Inflammatory macrophage treated with lipopolysaccharide for 4 hours (primary cell): ENCODE data around the gene CCDC192.

ENCODE experiments used
- DNase-seq: peaks from one replicate; pipeline ENCODE4 v3.0.0-alpha.2; 2020

Gene CCDC192

DNA sequence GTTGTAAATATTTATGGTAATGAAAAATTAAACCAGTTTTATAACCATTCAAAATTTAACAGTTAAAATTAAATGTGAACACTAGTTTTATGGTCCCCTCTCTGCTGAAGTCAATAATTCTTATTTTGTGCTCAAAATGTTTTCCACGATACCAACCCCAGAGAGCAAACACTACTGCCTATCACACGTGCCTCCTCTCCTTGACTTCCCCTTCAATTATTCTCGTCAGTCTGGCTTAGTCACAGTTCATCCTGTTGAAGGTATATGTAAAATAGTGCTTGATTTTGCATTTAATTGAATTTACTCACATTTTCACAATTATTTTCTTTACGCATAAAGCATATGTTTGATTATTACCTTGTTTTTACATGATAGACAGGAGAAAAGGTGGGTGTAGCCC is 148.8 kb downstream of the CCDC192 start:
- no peak for DNase-seq

DNA sequence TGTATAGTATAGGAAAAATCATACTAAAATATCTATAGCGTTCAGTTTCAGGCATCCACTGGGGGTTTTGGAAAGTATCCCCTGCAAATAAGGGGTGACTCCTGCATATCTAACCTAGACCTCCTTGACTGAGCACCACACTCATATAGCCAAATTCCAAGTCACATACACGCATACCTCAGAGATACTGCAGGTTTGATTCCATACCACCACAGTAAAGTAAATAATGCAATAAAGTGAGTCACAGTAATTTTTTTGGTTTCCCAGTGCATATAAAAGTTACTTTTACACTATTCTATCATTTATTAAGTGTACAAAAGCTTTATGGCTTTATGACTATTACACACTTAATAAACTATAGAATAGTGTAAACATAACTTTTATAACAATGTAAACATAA is 151.3 kb downstream of the CCDC192 start:
- no peak for DNase-seq

DNA sequence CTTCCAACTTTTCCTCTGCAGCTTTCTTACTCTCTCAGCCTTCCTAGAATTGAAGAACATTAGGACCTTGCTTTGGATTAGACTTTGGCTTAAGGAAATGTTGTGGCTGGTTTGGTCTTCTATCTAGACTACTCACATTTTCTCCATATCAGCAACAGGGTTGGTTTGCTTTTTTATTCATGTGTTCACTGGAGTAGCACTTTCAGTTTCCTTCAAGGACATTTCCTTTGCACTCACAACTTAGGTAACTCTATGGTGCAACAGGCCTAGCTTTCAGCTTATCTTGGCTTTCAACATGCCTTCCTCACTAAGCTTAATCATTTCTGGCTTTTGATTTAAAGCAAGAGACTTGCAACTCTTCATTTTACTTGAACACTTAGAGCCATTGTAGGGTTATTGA is 153.1 kb downstream of the CCDC192 start:
- peak; percentile 57 for DNase-seq

DNA sequence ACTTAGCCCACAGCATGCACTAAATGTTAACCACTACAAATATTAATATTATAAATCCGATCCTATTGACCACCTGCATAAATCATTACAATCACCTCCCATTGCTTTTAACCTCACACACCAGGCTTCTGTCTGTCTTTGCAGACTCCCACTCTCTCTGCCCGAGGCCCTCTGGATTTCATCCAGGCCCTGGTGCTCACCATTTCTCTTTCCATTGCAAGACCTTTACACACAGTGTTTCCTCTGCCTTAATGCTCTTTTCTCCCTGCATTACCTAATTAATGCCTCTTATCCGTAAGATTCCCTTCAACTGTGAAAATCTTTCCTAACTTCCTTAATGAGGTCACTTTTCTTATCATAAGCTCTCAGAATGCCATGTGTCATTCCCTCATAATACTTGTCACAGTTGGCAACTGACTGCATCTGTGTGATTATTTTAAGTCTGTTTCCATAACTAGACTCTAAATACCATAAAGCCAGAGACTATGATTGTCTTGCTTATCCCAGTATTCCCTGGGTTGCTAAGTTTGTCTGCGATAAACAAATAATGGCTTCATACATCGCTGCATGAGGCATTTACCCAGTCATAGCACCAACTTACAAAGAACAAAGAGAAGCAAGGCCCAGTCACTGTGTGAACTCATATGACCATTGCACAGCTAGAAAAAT is 155.1 kb downstream of the CCDC192 start:
- no peak for DNase-seq

DNA sequence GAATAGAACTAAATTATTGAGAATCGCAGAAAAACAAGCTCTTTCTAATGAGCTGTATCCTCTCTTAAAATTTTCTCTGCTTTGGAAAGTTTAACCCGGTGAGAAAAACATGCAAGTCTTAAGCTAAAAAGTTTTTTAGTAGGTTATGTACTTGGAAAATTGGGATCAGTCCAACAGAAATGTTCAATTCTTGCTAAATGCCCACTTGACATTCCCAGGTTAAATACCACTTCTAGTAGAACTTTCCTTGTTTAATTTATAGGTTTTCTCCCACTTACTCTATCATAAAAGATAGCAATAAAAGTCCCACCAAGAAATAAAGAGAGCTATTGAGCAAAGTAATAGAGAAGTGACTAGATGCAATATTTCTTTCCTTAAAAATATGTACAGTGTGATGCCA is 157.1 kb downstream of the CCDC192 start:
- DNase-seq: no peak

DNA sequence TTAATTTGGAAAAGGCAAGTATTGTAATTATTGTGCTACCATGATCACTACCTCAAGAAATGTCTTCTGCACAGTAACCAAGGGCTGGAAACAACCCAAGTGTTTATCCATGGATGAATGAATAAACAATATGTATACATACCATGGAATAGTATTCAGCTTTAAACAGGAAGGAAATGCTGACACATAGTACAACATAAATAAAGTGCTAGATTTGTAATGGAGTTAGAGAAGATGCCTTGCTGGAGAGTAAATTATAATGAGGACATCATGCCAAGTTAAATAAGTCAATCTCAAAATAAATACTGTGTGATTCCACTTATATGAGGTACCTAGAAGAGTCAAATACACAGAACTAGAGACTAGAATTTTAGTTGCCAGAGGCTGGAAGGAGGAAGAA is 160.0 kb downstream of the CCDC192 start:
- DNase-seq: no peak

DNA sequence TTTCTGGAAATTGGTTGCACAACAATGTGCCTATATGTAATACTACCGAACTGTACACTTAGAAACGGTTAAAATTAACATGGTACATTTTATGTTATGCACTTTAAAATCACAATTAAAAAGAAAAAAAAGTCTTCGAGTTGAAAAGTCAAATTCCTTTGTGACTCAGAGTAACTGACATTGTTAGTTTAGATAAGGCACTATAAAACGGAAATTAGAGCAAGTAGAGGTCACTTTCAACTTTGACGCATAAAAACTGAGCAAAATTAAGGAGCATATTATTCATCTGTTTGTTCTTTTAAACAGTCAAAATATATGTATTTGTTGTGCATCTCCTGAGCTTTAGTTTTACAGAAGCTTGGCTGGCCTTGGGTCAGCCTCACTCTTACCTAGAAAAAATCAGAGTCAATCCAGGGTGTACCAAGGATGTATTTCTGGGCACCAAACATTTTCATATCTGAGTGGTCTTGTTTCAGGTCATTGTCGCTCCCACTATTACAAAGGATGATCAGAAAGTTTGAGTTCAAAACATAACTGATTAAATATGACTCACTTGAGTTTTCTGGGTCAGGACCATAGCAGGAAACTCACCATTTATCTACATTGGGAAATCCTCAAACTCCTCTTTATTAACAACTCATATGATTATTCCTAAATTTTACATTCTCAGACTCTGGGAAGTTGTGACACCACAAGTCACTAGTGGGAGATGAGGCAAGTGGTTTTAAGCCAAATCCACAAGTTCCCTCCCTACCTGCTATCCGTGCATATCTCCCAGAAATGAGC is 160.6 kb downstream of the CCDC192 start:
- no peak for DNase-seq

DNA sequence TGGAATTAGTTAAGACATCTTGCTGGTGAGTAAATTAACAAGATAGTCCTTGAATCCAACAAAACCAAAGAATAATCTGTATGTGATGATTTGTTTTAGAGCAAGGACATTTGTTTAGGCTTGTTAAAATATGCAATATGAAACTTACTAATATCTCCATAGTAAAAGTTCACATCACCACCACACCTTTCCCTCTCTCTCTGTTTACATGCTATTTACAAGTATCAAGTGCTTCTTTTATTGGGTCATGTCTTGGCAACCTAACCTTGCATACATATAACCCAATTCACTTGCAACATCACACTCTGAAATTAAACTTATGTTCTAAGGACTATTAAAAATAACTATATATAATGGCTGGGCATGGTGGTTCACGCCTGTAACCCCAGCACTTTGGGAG is 161.3 kb downstream of the CCDC192 start:
- DNase-seq: no peak

DNA sequence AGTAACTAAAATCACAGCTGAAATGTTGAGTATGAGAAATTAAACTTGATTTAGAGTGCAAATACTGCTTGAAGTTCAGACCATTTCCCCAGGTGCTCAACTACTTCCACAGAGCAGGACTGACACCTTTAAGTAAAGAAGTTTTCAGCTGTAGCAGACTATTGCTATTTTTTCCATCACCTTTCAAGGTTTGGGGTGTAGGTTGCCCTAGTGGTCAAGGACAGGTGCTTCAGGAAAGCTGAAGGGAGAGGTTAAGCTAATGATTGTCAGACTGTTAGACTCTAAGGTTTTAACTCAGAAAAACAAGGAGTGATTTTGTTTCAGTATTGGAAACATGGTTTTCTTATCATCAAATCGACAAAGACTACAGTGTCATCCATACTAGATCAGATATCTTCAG is 162.1 kb downstream of the CCDC192 start:
- DNase-seq: no peak

DNA sequence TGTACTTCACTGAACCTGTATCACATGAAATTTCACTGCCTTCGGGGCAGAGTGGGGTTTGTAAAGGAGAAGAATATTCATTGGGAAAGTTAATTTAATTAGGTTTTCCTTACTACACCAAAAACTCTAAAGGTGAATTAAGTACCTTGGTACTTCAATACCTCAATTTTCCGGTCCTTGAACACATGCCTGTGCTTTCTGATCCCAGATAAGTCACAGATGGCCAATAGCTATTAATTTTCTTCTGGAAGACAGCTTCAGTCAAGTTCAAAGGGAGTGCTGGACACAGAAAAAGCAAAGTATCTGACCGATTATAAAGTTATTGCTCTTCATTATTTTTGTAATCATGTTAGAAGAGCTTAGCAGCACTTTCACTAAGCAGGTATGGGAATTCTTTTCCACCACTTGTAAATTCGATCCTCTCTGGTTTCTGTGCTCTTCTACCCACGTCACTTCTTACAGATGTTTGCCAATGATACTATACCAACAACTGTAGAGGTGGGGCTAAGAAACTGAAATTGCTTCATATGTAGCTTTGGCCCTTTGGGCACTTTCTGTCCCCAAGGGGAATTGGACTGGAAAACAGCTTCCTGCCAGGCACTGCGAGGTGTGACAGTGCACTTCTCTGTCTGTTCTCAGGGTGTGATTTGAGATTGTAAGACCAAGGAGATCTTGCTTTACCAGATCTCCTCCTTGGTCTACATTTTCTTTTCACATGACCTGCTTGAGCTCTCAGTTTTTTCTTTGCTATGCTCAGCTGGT is 164.0 kb downstream of the CCDC192 start:
- DNase-seq: no peak

DNA sequence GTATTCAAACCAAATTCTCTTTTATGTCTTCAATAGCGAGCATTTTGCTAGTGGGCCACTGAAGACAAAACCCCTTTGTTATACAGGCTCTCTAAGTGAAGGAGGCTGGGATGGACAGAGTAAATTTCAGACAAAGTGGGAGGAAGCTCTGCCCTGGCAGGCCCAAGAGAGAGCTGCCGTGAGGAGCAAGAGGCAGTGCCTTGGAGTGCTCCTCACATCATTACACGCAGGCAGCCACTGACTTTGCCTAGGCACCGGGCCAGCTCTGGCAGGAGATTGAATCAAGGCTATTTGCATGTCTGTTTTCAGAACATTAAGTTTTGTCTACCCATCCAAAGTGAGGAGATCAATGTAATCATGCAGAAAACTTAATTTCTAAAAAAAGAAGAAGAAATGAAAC is 167.7 kb downstream of the CCDC192 start:
- DNase-seq: no peak

DNA sequence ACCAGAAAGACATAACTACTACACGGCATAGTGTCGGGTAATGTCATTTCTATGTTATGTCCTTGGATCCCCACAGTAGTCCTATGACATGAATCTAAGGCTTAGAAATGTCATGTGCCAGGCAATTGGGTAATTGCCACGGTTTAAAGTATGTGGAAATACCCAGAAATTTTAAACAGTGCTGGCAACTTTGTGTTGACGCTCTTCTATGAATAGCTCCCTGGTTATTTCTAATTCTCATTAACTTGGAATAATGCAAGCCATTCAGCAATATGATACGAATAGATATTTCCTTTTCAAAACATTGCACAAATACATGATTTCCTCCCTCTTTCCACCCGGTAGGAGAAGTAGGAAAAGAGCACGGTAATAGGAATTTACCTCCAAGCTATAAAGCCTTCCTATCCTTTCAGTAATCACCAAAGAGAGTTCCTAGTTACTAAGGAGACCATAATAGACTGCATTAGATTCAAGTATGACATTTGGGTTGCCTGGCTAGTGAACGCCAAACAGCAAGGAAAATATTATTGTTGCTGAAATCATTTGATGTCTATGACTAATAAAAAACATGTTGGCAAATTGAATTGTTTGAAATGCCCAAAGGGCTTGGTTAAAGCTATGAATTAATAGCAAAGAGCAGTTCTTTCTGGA is 168.4 kb downstream of the CCDC192 start:
- DNase-seq: peak; percentile 25

DNA sequence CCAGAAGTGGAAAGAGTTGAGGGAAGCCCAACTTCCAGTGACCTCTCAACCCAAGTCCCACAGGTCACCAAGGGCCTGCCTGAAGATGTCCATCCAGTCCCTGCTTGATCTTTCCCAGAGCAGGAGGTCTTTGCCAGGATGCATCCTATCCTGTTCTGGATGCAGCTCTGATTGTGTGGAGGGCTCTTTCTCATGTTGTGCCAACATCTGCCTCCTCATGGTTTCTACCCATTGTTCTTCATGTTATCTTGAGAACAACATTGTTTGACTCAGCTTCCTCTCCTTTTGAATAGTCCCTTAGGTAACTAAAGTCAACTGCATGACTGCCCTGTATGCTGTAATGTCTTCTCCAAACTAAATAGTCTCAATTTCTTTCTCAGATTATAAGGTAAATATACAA is 169.3 kb downstream of the CCDC192 start:
- no peak for DNase-seq

DNA sequence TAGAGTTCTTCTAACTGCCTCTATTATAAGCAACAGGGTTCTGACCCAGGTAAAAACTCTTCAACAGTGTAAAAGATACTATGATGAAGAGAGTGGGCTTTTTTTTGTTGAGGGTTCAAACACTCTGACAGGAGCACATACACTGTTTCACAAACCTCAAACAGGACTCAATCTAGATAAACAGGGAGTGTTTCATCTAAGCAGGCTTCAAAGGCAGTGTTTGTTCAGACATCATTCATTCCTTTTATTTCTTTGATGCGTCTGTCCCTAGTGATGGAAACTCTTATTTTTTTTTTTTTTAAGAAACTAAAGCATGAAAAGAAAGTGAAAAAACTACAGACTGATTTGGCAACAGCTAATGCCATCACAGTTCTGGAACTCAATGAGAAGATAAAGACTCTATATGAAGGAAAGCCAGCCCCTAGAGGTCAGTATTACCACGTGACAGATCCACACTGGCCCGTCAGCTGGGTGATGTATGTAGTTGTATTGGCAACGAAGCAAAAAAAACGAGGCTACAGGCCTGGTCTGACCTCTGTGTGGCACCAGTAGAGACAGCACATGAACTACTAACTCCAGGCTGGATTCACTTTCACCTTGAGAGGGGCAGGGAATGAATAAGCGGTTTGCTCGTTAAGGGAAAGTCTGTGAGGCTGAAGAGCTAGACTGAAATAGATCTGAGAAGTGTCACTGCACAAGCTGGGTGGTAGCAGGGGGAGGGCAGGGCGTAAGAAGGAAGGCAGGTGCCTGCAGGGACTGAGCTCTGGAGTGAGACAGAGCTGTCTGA is 172.2 kb downstream of the CCDC192 start:
- DNase-seq: peak; percentile 43

DNA sequence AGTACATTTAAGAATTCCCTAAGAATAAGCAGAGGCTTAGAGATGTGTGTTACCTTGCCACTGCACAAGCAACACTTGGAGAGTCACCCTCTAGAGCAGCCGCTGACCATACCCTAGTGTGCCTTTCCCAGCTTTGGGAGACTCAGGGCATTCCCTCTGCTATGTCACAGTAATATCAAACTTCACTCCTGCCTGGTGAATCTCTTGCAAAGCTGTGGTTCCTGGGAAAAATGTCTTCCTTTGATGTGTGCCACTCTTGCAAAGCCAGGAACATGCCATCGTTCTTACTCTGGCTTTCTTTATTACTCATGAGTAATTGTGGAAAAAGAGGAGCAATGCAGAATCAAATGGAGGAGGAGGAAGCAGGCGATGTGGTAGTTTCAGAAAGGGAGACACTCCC is 173.2 kb downstream of the CCDC192 start:
- DNase-seq: no peak

DNA sequence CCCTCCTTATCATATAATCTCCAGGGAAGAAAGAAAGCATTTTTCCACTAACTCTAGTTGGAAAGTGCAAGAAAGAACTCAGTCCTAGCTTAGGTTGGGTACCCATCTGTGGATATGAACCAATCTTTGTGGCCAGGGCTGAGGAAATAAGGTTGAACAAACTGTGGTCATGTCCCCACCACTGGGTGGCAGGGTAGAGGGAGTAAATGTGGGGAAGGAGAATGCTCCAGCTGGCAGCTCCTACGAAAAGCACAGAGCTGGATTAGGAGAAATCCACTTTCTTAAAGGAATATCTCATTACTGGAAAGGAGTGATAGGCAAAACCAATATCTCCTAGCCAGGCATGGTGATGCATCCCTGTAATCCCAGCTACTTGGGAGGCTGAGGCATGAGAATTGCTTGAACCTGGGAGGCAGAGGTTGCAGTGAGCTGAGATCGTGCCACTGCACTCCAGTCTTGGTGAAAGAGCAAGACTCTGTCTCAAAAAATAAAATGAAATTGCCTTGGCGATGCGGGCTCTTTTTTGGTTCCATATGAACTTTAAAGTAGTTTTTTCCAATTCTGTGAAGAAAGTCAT is 175.1 kb downstream of the CCDC192 start:
- peak; percentile 35 for DNase-seq

DNA sequence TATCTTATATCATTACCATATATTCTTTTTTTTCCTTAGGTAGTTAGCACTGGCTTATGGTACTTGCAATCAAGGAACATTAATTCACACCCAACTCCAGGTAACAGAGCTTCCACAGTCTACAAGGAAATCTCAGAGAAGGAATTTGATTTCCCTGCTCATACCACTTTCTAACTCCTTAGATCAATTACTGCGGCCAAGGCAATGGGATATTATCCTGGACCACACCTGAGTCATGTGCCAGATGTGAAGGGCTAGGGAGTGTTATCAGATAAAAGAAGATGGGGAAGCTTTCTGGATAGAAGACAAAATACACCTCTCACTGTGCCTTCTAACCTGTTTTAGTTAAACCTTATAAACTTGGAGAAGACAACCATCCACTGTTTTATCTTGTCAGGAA is 181.2 kb downstream of the CCDC192 start:
- no peak for DNase-seq

DNA sequence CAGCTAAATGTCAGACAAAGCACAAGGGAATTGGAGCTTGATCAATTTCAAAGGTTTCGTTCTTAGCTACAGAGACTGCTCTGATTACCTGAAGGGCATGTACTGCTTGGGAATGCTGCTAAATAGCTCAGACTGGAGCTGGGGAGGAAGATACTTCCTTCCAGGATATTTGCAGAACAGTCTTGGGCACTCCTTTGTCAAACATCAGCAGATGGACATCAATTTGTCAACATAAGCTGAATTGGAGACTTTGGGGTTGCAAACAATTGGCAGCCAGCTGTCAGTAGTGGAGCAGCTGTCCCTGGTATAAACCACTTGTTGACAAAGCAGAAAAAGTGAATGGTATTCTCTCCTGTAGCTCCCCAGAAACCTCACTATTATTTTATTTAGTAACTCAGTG is 182.0 kb downstream of the CCDC192 start:
- DNase-seq: no peak

DNA sequence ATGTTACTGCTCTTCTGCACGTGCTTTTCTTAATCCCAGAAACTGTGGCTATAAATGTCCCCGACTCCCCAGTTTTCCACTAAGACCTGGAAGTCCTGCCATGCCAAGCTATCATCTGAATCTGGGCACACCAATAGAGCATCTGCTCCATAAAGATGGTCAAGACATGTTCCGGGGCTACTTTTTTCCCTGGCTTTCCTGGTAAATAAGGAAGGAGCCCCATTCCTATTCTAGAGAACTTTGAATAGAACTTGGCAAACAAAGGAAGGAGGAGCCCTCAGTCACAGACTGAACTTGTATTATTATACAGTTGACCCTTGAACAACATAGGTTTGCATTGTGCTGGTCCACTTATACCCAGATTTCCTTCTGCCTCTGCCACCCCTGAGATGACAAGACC is 182.9 kb downstream of the CCDC192 start:
- no peak for DNase-seq

DNA sequence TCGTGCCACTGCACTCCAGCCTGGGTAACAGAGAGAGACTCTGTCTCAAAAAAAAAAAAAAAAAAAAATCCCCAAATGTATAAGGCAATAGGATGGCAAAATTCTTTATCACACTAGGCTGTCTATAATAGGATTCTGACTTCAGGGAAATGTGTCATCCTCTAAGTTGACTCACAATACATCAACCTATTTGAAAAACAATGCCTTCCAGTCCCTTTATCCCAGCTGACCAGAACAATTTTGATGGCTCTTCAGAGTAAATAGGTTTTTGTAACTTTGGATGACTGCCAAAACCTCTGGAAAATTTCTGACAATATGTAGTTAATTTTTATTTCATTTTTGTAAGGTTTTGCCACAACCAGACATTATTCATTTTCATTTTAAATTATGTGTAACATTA is 184.1 kb downstream of the CCDC192 start:
- no peak for DNase-seq

DNA sequence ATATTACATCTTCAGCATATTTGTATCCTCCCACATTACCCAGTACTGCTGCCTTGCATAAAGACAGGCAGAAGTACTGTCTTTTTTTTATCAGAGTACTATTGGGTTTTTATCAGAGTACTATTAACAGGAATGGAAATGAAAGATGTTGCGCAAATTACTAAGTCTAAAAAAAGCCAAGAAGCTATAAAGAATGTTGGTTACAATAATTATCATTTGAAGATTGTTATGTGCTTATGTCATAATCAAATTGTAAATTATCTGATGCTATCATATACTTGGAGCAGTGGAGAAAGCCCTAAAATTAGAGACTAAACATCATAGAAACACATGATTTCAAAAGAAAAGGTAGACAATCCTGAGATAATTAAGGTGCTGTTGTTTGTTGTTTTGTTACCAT is 188.8 kb downstream of the CCDC192 start:
- no peak for DNase-seq
